ENCODE results near the gene EMILIN2. TPM values are rescaled to one million over a fixed set of nuclear protein-coding genes. Genes with fewer than 3 reads are reported as not detected.
"Not testable (repeated sequence)": the region's sequence is repeated elsewhere in the genome, so short reads cannot be mapped to it uniquely, and the experiment has no call there.

The EMILIN2 gene
- total RNA-seq, 1 experiment from 2014 or later, result 16.4 TPM

DNA sequence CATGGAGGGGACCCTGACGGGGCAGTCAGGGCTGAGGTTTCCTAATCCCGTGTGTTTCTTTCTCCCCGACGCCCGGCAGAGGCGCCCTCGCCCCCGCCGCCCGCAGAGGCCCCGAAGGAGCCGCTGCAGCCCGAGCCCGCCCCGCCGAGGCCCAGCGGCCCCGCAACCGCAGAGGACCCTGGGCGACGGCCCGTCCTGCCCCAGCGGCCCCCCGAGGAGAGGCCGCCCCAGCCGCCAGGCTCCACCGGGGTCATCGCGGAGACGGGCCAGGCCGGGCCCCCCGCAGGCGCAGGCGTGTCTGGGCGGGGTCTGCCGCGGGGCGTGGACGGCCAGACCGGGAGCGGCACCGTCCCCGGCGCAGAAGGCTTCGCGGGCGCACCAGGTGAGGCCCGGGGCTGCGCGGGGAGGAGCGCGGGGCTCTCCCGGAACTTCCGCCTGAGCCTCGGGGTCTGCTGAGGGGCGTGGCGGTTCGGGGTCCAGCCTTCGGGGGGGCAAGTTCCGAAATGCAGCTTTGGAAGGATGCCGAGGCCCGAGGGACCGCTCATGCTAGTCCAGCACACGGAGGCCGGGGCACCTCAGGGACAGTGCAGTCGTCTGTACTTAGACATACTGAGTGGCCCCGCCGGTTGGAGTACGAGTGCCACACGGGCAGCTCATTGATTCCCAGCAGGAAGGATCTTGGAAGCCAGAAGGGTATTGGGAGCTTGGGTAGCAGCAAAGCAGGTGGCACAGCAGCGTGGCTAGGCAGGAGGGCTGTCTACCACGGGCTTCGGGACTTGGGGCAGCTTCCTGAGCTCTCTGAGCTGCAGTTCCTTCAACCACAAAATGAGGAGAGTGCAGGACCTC is 60.1 kb downstream of the EMILIN2 start:
- in situ Hi-C loops (cut with HindIII; ENCODE audit: low pct_unique_long_range_greater_than_20kb, low sequenced_read_pairs), result no loop called here
- DNase-seq (ENCODE audit: low read depth, low spot score), result no peak

DNA sequence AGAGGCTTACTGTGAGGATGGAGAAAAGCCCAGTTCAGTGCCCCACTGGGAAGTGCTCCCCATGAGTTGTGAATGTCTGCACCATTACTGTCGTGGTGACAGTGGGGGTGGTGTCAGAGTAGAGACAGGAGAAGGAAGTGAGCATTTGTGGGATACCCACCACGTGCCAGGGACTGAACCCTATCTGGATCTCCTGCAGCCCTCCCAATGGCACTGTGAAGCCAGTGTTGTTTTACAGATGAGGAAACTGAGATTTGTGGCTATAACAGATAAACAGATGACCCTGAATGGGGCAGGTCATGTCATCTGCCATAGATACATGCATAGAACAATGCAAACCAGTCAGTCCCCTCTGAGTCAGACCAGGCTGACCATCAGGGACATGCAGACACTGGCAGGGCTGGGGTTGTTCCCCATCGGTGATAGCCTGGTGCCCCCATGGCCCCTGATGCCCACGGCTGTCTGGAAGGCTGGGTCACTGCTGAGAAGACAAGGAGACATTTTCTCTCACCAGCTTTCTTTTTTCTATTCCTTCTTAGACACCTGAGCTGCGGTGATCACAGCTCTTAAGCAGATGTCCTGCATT is 60.8 kb downstream of the EMILIN2 start:
- no peak for DNase-seq (ENCODE audit: low read depth, low spot score)
- in situ Hi-C loops (cut with HindIII; ENCODE audit: low pct_unique_long_range_greater_than_20kb, low sequenced_read_pairs), result no loop called here

DNA sequence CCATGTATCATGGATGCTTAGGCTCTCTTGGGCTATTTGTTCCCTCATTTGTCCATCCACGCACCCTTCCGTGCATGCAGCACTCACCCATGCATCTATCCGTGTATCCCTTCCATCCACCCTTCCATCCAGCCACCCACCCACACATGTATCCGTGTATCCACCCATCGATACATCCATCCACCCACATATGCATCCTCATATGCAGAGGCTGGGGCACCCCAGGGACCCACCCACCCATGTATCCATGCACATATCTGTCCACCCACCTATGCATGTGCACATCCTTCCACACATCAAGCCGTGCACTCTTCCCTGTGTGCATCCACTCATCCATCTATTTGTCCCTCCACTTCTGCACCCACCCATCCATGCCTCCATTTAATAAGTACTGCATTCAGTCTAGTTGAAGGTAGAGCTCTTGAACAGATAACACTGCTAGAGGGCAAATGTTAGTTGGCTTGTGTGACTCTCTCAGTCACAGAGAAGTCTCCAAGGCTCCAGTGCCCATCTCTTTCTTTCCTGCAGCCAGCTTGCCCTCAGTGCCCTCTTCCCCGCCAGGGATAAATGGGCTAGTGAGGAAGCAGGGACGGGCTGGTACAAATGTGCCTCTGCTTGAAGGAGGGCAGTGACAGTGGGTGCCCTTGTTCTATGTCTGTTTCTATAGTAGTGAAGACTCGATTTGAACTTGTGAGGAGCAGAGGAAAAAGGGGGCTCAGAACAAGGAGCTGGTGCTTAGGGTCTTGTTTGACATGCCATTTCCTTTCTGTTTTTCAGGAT is 61.5 kb downstream of the EMILIN2 start:
- in situ Hi-C loops (cut with HindIII; ENCODE audit: low pct_unique_long_range_greater_than_20kb, low sequenced_read_pairs), result no loop called here
- DNase-seq (ENCODE audit: low read depth, low spot score), result no peak

DNA sequence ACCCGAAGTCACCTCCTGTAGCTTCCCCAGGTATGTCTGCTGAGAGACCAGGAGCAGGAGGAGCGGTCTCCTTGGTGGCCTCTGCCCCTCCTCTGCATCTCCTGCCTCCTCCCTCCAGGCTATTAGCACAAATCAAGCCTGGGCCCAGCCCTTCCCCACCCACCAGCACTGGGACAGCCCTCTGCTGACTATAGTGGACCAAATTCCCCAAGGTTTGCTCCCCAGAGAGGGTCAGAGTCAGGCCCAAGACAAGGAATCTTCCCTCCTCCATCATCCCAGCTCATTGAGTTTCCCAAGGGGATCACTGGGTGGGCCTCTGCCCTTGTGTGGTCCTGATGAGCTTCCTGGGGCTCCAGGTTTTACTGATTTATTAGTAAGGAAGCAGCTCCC is 62.1 kb downstream of the EMILIN2 start:
- no peak for DNase-seq (ENCODE audit: low read depth, low spot score)
- in situ Hi-C loops (cut with HindIII; ENCODE audit: low pct_unique_long_range_greater_than_20kb, low sequenced_read_pairs), result no loop called here

DNA sequence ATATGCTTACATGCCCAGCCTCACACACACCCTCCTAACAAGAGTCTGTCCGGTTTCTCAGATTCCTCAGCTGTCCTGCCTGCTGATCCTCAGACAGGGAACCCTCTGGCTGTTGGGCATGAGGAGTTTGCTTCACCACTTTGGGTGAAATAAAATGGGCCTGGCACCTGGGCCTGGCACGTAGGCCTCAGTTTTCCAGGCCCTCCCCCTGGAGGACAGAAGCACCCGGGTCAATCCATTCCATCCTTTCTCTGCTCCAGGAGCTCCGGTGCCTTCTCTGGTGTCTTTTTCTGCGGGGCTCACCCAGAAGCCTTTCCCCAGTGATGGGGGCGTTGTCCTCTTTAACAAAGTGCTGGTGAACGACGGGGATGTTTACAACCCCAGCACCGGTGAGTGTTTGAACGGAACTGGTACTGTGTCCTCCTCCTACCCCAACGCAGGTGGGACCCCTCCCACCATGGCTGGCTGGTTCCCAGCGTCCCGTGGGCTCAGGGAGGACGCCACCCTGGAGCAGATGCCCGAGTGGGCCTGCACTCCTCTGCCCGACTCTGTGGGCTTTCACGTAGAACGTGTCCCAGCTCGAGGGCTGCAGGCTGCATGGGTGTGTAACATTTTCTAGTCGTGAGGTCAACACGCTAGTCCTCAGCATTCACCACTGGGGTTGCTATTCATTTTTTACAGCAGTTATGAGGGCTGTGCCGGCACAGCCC is 62.8 kb downstream of the EMILIN2 start:
- DNase-seq (ENCODE audit: low read depth, low spot score), result no peak
- in situ Hi-C loops (cut with HindIII; ENCODE audit: low pct_unique_long_range_greater_than_20kb, low sequenced_read_pairs), result no loop called here

DNA sequence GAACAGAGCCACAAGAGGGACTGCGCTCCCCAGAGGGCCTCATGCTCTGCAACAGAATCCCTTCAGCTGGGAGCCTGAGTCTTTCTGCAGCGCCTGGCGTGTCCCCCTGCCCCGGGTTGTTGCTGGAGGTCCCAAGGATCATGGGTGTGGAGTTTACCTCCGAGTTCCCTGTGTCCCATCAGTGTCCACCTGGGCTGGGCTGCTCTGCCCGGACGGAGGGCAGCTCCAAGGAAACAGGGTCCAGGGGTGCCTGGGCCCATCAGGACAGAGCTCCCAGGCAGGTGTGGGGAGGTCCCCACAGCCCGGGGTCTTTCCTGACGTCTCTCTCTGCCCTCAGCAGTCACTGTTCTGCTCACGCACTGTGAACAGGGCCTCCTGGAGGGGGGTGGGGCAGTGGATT is 63.5 kb downstream of the EMILIN2 start:
- in situ Hi-C loops (cut with HindIII; ENCODE audit: low pct_unique_long_range_greater_than_20kb, low sequenced_read_pairs), result no loop called here
- DNase-seq (ENCODE audit: low read depth, low spot score), result no peak

DNA sequence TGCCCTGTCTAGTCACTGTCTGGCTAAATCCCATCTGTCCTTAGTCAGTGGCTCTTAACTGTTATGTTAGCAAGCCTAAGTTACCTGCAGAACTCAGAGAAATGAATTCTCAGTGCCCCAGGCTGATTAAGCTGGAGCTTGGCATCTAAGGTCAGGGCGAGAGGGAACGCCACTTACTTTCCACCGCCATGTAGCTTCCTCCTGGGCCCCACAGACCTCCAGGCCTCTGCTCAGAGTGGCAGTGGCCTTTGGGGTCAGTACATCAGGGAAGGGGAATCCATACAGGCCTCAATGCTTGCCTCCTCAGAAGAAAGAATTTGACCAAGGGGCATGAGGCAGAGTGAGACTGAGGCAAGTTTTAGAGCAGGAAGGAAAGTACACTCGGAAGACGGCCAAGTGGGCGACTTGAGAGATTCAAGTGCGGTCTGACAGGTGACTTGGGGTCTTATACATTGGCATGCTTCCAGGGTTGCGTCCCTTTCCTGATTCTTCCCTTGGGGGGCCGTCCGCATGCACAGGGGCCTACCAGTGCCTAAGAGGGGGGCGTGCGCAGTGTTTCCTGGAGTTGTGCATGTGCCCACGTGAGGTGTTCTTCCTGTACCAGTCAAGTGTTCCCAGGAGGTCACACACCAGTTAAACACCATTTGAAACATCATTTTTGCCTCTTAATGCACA is 64.1 kb downstream of the EMILIN2 start:
- in situ Hi-C loops (cut with HindIII; ENCODE audit: low pct_unique_long_range_greater_than_20kb, low sequenced_read_pairs), result no loop called here
- no peak for DNase-seq (ENCODE audit: low read depth, low spot score)

DNA sequence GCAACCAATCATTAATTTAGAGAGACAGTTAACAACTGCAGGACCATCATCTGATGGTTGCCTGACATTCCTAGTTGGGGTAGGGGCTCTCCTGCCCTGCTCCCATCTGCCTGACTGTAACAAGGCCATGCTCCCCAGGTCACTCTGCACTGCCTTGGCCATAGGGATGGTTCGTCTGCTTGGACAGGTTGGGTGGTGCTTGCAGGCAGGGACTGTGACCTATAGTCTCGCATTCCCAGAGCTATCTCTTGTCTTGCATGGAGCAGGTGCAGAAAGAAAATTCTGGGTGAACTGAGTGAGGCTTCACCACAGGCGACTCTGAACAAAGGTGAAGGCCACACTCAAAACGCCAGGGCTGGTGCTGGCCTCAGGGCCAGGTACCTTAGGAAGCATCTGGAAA is 64.7 kb downstream of the EMILIN2 start:
- DNase-seq (ENCODE audit: low read depth, low spot score), result no peak
- in situ Hi-C loops (cut with HindIII; ENCODE audit: low pct_unique_long_range_greater_than_20kb, low sequenced_read_pairs), result no loop called here

DNA sequence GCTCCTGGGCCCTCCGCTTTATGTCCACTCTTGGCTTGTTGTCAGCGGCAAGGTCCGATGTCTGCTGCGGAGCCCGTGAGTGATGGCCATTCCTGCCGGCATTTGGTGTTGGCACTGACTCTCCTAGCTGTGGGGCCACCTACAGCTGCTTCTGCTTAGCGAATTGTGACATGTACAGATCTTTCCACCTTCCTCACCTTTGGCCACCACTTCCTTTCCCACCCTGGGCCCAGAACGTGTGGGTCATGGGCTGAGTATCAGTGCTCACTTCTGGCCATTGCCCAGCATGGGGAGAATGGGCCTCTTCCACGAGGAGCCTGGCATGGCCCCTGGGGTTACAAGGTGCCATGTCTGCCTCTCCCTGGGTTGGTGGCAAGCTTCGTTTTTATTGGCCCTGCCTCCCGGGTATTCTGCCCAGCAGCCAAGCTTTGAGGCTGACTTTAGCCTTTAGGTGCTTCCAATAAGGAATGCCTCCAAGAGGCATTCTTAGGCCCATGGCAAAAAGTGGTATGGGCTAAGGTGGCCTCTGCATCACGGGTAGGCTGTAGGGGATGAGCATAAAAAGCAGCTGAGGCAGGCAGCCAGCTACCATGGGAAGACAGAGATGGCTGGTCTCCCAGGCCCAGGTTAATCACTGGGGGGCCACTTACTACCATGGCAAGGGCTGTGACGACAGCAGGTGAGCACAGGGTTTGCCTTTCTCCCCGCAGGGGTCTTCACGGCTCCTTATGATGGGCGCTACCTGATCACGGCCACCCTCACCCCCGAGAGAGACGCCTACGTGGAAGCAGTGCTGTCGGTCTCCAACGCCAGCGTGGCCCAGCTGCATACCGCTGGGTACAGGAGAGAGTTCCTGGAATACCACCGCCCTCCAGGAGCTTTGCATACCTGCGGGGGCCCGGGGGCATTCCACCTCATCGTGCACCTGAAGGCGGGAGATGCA is 65.8 kb downstream of the EMILIN2 start:
- in situ Hi-C loops (cut with HindIII; ENCODE audit: low pct_unique_long_range_greater_than_20kb, low sequenced_read_pairs), result no loop called here
- DNase-seq (ENCODE audit: low read depth, low spot score), result no peak

DNA sequence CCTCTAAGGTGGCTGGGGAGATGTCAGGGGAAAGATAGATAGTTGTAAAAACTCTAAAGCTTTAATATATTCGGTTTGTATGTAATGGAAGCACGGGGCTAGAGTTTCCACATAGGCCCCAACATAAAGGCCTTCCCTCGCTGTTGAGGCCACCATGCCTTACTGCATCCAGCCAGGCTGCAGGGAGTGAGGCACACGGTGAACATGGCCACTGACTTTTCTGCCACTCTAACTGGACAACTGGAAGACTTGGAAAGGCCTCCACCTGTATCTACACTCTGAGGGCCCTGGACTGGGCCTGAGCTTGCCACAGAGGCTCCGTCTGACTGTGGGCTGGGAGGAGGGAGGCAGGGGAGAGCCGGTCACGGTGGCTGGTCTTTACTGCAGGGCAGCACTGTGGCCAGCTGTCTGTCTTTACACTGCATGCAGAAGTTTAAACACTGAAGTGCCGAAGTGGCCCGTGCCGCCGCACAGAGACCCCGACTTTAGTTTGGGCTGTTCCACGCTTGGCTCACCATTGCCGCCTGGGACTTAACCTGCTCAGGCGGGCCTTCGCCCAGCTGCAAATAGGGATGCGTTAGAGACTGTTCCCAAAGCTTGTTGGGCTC is 66.7 kb downstream of the EMILIN2 start:
- DNase-seq (ENCODE audit: low read depth, low spot score), result no peak
- in situ Hi-C loops (cut with HindIII; ENCODE audit: low pct_unique_long_range_greater_than_20kb, low sequenced_read_pairs), result no loop called here

DNA sequence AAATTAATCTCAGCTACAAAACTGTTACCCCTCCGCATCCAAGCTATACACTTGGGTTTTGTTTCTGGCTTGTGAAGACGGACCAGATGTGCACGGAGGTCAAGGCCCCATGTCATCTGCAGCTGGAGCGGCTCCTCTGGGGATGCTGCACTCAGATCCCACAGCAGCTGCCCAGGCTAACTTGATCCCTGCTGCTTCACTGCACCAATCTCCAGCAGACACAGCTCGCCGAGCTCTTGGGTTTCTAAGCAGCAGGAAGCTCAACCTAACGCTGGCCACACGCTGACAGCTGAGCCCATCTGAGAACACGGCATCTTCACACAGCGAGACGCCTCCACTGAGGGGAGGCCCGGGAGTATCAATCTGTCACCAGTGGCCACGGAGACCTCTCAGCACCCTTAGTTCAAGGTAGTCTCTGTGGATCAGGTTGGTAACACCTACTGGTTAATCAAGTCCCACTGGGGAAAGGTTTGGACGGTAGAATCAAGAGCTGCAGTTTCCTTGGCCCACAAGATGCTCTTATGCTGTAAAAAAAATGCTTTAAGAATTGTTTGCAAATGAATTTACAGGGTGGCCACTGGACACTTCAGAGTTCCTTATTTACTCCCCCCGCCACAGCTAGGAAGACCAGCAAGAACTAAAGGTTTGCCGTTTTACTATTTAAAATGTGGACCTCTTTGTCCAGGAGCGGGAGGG is 67.5 kb downstream of the EMILIN2 start:
- no peak for DNase-seq (ENCODE audit: low read depth, low spot score)
- in situ Hi-C loops (cut with HindIII; ENCODE audit: low pct_unique_long_range_greater_than_20kb, low sequenced_read_pairs), result no loop called here

DNA sequence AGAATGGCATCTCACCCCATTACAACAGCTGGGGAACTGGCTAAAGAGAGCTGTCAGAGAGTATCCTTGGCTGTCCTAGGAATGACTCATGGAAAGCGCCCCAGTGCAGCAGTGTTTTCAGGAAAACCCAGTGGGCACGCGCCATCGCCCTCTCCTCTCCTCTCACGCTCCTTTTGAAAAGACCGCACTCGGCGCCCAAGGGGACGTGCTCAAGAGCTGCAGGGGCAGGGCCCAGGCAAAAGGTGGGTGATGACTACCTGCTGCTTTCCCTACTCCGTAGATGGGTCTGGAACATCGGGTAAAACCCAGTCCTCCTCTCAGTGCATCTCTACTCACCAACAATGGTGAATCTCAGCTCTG is 68.1 kb downstream of the EMILIN2 start:
- no peak for DNase-seq (ENCODE audit: low read depth, low spot score)
- in situ Hi-C loops (cut with HindIII; ENCODE audit: low pct_unique_long_range_greater_than_20kb, low sequenced_read_pairs), result no loop called here

DNA sequence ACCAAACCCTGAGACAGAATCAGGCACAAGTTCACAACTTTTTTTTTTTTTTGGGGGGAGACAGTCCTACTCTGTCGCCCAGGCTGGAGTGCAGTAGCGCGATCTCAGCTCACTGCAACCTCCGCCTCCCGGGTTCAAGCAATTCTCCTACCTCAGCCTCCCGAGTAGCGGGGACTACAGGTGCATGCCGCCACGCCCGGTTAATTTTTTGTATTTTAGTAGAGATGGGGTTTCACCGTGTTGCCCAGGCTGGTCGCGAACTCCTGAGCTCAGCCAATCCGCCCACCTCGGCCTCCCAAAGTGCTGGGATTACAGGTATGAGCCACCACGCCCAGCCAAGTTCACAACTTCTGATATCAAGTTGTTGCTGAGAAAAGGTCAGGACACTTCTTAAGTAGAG is 68.7 kb downstream of the EMILIN2 start:
- DNase-seq (ENCODE audit: low read depth, low spot score); in situ Hi-C loops (cut with HindIII; ENCODE audit: low pct_unique_long_range_greater_than_20kb, low sequenced_read_pairs): not testable (repeated sequence)

DNA sequence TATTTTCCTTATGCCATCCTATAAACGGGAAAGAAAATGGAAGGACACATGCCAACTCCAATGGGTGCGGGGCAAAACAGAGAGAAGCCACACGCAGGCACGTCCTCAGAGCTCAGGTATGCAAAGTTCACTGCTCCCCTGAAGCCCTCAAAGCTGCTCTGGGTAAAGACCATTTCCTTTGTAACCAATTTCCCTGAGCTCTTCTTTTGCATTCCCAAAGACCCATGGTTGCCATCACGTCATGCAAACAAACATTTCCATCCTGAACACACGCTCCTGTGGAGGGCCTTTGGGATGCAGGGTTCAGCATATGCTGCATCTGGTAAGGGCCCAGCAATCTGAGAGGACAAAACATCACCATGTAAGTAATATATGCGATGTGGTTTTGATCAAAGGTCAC is 69.4 kb downstream of the EMILIN2 start:
- in situ Hi-C loops (cut with HindIII; ENCODE audit: low pct_unique_long_range_greater_than_20kb, low sequenced_read_pairs), result no loop called here
- no peak for DNase-seq (ENCODE audit: low read depth, low spot score)

DNA sequence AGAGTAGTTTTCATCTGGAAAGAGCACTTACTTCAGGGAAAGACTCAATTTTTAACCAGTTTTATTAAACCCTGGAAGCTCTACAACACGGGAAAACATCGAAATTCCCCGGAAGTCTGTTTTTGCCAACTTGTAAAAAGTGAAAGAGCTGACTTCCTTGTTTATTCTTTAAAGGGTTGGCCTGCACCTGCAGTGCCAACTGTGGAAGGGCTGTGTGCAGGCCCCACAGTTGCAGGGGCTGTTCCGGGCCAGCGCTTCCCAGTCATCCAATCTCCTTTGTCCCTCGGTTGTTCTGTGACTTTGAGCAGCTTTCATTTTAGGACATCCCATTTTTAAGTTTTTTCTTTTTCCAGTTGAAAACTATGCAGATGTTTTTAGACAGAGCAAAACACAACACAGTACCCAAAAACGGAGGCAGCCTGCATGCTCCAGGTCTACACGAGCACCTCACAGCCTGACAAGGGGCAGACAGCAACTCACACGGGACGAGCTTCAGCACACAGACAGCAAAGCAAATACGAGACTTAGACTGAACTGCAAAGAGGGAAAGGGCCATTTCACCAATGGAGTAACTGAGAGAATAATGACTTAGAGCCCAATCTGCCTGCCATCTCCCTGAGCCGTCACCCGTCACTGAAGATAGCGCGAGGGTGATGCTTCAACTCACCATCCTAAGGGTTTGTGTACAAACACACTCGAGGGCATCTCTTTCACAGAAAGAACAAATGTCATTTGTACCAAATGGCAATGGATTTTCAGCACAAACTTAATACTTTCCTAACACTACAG is 70.6 kb downstream of the EMILIN2 start:
- in situ Hi-C loops (cut with HindIII; ENCODE audit: low pct_unique_long_range_greater_than_20kb, low sequenced_read_pairs), result no loop called here
- no peak for DNase-seq (ENCODE audit: low read depth, low spot score)
